ENCODE results near the gene ETF1.

ETF1 gene

GRCh38 chr5:138461343-138462125 is 81.5 kb downstream of the ETF1 start:
- no peak for ATAC-seq

- no peak for ATAC-seq
These were observed 82.9 kb downstream of the ETF1 start for GRCh38 chr5:138460032-138460693.

- peak; percentile 81 for ATAC-seq
These were observed 83.6 kb downstream of the ETF1 start for GRCh38 chr5:138459311-138459933.

GRCh38 chr5:138458856-138459255 is 84.2 kb downstream of the ETF1 start:
- ATAC-seq, result peak in 1 of 2 donors; percentile 14

GRCh38 chr5:138458384-138458783 is 84.7 kb downstream of the ETF1 start:
- no peak for ATAC-seq

- no peak for ATAC-seq
These were observed 85.3 kb downstream of the ETF1 start for GRCh38 chr5:138457531-138458275.

Data from activated CD4-positive, CD25-positive, alpha-beta regulatory T cell treated with anti-CD3 and anti-CD28 coated beads, Interleukin-2, amount 50 U/mL, for 24 hours (primary cell).